HepG2 (cell line): ENCODE measurements around the gene INF2. TPM values are rescaled to one million over a fixed set of nuclear protein-coding genes. Genes with fewer than 3 reads are reported as not detected.

Experiments used
- ELF3 ChIP-seq: IDR thresholded peaks from 2 replicates; pipeline ENCODE4 v1.6.1; 2016; ENCODE audit warnings: missing genetic modification reagents, missing compliant biosample characterization
- GTF3A ChIP-seq: sonication (generic); formaldehyde crosslinking; conservative IDR thresholded peaks from 2 replicates; pipeline ENCODE4 v1.4.0; 2020; ENCODE audit warnings: mild to moderate bottlenecking, missing genetic modification reagents
- GZF1 ChIP-seq: sonication (generic); formaldehyde crosslinking; IDR thresholded peaks from 2 replicates; pipeline ENCODE4 v1.5.1; 2020; ENCODE audit warnings: mild to moderate bottlenecking, missing genetic modification reagents
- IKZF4 ChIP-seq: sonication (generic); formaldehyde crosslinking; IDR thresholded peaks from 2 replicates; pipeline ENCODE4 v1.5.1; 2020; ENCODE audit warnings: borderline replicate concordance, mild to moderate bottlenecking, low read depth, missing genetic modification reagents; ENCODE audit errors: not compliant biosample characterization
- JDP2 ChIP-seq: sonication (generic); formaldehyde crosslinking; IDR thresholded peaks from 2 replicates; pipeline ENCODE4 v1.8.1; 2022; ENCODE audit warnings: missing genetic modification reagents, borderline replicate concordance
- MXD4 ChIP-seq: IDR thresholded peaks from 2 replicates; pipeline ENCODE4 v1.6.1; 2016; ENCODE audit warnings: mild to moderate bottlenecking, missing biosample characterization, missing genetic modification reagents
- NR2F2 ChIP-seq: IDR thresholded peaks from 2 replicates; pipeline ENCODE4 v1.6.1; 2012; ENCODE audit warnings: low read depth, inconsistent platforms, borderline replicate concordance
- TBL1XR1 ChIP-seq: fragments of 150-350 bp; IDR thresholded peaks from 2 replicates; pipeline ENCODE4 v1.6.1; 2014; ENCODE audit warnings: borderline replicate concordance, low read length; ENCODE audit not compliant: partially characterized antibody
- ZBTB7A ChIP-seq: sonication (generic); formaldehyde crosslinking; IDR thresholded peaks from 2 replicates; pipeline ENCODE4 v1.8.0; 2022; ENCODE audit warnings: mild to moderate bottlenecking, missing genetic modification reagents
- ZNF234 ChIP-seq: sonication (generic); formaldehyde crosslinking; conservative IDR thresholded peaks from 2 replicates; pipeline ENCODE4 v1.5.1; 2020; ENCODE audit warnings: mild to moderate bottlenecking, missing genetic modification reagents
- ZNF367 ChIP-seq: sonication (generic); formaldehyde crosslinking; IDR thresholded peaks from 2 replicates; pipeline ENCODE4 v1.4.0; 2020; ENCODE audit warnings: missing genetic modification reagents, borderline replicate concordance
- polyA plus RNA-seq, 8 experiments: library from polyadenylated mRNA; depleted of rRNA in 3 of 8; stranded (reverse) in 7 of 8; unstranded in 1 of 8; fragments of >200 nt; fragmentation: Illumina TruSeq in 4 of 8; extraction: Trizol in 4 of 8; gene quantifications; 2 replicates each; pipeline versions ENCODE4 v1.2.1 to v1.2.3, GENCODE V29; 2011 to 2016; ENCODE audit warnings: low read depth in 4 of 8, missing spikeins in 1 of 8, mixed read lengths in 1 of 8; ENCODE audit not compliant: insufficient read depth in 1 of 8
- total RNA-seq, 5 experiments: library from RNA; depleted of rRNA; stranded (reverse); fragments of >200 nt; fragmentation: Illumina TruSeq; extraction: Trizol; gene quantifications; 2 replicates each; pipeline ENCODE4 v1.2.3, GENCODE V29; 2016; ENCODE audit warnings: low read depth in 1 of 5
- TF ChIP-seq, protein P1 (sequence below): sonication (generic); formaldehyde crosslinking; IDR thresholded peaks from 2 replicates; pipeline ENCODE4 v1.8.1; 2023; ENCODE audit warnings: mild to moderate bottlenecking, moderate library complexity, missing genetic modification reagents
- TF ChIP-seq, protein P2 (sequence below): IDR thresholded peaks from 2 replicates; pipeline ENCODE4 v1.6.1; 2016; ENCODE audit warnings: missing compliant biosample characterization, missing genetic modification reagents, borderline replicate concordance
- TF ChIP-seq, protein P3 (sequence below): sonication (generic); formaldehyde crosslinking; IDR thresholded peaks from 2 replicates; pipeline ENCODE4 v1.4.0; 2020; ENCODE audit warnings: mild to moderate bottlenecking, missing genetic modification reagents
- TF ChIP-seq, protein P4 (sequence below): sonication (generic); formaldehyde crosslinking; IDR thresholded peaks from 2 replicates; pipeline ENCODE4 v1.8.1; 2023; ENCODE audit warnings: mild to moderate bottlenecking, inconsistent platforms, moderate library complexity, missing genetic modification reagents, borderline replicate concordance
- TF ChIP-seq, protein P5 (sequence below): IDR thresholded peaks from 2 replicates; pipeline ENCODE4 v1.6.1; 2016; ENCODE audit warnings: missing genetic modification reagents, missing compliant biosample characterization
- TF ChIP-seq, protein P6 (sequence below): sonication (generic); formaldehyde crosslinking; IDR thresholded peaks from 2 replicates; pipeline ENCODE4 v1.4.0; 2020; ENCODE audit warnings: mild to moderate bottlenecking, missing genetic modification reagents
- TF ChIP-seq, protein P7 (sequence below): sonication (generic); formaldehyde crosslinking; IDR thresholded peaks from 2 replicates; pipeline ENCODE4 v1.5.1; 2020; ENCODE audit warnings: mild to moderate bottlenecking, missing genetic modification reagents

Gene INF2
- total and polyA plus RNA-seq, 2 of the 13 experiments (the other 11 are each of a cell fraction or from before 2014, with no cell fraction given), result 16.4 to 26.4 TPM

DNA sequence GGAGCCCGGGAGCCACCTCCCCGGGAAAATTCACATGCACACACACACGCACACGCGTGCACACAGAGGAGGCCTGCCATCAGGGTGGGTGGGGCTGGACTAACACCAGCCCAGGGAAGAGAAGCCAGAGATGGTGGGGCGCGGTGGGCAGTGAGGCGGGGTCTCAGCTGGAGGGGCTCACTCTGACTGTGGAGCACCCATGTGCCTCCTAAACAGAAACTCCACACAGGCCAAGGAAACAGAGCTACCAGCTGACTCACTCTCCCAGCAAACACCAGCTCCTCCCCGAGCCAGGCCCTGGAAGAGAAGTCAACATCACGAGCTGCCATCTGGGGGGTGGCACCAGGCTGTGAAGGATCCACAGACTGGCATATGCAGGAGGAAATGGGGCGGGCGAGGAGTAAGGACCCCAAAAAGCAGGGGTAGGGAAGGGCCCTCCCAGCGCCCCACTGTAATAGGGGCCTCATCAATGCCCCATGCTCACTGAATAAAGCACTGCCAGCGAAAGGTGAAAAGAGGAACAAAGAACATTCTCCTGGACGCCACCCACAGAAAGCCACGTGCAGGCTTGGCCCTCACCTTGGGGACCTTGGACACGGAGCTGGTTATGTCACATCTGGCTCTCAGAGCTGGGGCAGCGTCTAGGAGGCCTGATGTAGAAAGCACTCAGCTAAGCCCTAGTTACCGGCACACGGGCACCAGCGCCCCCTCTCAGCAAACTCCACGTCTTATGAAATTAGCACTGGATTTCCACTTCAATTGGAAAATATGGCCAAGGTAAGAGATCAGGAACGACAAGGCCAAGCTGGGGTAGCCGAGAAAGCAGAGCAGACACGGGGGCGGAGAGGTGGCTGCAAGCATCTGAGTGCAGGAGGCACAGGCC lies 8.4 kb upstream of the INF2 start (continued):
- TF ChIP-seq, protein P1, sequence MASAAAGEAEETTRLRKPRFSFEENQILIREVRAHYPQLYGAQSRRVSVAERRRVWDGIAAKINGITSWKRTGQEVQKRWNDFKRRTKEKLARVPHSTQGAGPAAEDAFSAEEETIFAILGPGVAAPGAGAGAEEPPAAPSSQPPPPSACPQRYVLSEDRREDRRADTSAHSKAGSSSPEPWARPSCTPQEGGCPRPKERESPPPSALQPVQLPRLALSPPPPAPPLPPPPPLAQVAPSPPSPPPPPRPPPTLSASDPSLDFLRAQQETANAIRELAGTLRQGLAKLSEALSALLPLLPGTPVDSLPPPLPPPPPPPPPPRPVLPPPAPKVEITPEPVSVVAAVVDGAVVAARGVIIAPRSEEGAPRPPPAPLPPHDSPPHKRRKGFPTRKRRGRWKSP (CRISPR knock-in tag), result no peak; the same call in 1 of the 2 replicates
- TF ChIP-seq ZNF367 (CRISPR knock-in tag), result no peak
- TF ChIP-seq, protein P2, sequence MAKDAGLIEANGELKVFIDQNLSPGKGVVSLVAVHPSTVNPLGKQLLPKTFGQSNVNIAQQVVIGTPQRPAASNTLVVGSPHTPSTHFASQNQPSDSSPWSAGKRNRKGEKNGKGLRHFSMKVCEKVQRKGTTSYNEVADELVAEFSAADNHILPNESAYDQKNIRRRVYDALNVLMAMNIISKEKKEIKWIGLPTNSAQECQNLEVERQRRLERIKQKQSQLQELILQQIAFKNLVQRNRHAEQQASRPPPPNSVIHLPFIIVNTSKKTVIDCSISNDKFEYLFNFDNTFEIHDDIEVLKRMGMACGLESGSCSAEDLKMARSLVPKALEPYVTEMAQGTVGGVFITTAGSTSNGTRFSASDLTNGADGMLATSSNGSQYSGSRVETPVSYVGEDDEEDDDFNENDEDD (CRISPR knock-in tag), result peak; percentile 51; the same call in 1 of the 2 replicates
- TF ChIP-seq, protein P3, sequence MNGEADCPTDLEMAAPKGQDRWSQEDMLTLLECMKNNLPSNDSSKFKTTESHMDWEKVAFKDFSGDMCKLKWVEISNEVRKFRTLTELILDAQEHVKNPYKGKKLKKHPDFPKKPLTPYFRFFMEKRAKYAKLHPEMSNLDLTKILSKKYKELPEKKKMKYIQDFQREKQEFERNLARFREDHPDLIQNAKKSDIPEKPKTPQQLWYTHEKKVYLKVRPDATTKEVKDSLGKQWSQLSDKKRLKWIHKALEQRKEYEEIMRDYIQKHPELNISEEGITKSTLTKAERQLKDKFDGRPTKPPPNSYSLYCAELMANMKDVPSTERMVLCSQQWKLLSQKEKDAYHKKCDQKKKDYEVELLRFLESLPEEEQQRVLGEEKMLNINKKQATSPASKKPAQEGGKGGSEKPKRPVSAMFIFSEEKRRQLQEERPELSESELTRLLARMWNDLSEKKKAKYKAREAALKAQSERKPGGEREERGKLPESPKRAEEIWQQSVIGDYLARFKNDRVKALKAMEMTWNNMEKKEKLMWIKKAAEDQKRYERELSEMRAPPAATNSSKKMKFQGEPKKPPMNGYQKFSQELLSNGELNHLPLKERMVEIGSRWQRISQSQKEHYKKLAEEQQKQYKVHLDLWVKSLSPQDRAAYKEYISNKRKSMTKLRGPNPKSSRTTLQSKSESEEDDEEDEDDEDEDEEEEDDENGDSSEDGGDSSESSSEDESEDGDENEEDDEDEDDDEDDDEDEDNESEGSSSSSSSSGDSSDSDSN, result peak; percentile 6; the same call in 1 of the 2 replicates
- no peak for TF ChIP-seq GZF1 (CRISPR knock-in tag)
- no peak for TF ChIP-seq JDP2 (CRISPR knock-in tag)
- TF ChIP-seq IKZF4, result no peak
- TF ChIP-seq NR2F2, result no peak
- TF ChIP-seq ZNF234 (CRISPR knock-in tag), result no peak
- no peak for TF ChIP-seq TBL1XR1
- TF ChIP-seq GTF3A (CRISPR knock-in tag), result no peak
- no peak for TF ChIP-seq MXD4 (CRISPR knock-in tag)
- peak; percentile 31; the same call in 1 of the 2 replicates for TF ChIP-seq ELF3 (CRISPR knock-in tag)
- TF ChIP-seq, protein P4, sequence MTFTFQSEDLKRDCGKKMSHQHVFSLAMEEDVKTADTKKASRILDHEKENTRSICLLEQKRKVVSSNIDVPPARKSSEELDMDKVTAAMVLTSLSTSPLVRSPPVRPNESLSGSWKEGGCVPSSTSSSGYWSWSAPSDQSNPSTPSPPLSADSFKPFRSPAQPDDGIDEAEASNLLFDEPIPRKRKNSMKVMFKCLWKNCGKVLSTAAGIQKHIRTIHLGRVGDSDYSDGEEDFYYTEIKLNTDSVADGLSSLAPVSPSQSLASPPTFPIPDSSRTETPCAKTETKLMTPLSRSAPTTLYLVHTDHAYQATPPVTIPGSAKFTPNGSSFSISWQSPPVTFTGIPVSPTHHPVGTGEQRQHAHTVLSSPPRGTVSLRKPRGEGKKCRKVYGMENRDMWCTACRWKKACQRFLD (CRISPR knock-in tag), result no peak
- TF ChIP-seq, protein P5, sequence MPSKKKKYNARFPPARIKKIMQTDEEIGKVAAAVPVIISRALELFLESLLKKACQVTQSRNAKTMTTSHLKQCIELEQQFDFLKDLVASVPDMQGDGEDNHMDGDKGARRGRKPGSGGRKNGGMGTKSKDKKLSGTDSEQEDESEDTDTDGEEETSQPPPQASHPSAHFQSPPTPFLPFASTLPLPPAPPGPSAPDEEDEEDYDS, result no peak
- TF ChIP-seq, protein P6, sequence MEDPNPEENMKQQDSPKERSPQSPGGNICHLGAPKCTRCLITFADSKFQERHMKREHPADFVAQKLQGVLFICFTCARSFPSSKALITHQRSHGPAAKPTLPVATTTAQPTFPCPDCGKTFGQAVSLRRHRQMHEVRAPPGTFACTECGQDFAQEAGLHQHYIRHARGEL (CRISPR knock-in tag), result no peak
- TF ChIP-seq ZBTB7A (CRISPR knock-in tag), result no peak
- TF ChIP-seq, protein P7, sequence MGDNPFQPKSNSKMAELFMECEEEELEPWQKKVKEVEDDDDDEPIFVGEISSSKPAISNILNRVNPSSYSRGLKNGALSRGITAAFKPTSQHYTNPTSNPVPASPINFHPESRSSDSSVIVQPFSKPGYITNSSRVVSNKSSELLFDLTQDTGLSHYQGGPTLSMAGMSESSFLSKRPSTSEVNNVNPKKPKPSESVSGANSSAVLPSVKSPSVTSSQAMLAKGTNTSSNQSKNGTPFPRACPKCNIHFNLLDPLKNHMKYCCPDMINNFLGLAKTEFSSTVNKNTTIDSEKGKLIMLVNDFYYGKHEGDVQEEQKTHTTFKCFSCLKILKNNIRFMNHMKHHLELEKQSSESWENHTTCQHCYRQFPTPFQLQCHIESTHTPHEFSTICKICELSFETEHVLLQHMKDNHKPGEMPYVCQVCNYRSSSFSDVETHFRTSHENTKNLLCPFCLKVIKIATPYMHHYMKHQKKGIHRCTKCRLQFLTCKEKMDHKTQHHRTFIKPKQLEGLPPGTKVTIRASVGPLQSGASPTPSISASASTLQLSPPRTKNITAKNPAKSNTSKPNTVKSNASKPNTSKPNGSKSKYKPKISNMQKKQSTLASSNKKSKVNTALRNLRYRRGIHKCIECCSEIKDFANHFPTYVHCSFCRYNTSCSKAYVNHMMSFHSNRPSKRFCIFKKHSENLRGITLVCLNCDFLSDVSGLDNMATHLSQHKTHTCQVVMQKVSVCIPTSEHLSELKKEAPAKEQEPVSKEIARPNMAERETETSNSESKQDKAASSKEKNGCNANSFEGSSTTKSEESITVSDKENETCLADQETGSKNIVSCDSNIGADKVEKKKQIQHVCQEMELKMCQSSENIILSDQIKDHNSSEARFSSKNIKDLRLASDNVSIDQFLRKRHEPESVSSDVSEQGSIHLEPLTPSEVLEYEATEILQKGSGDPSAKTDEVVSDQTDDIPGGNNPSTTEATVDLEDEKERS (CRISPR knock-in tag), result peak; percentile 53; the same call in 1 of the 2 replicates
